CD4-positive, alpha-beta T cell (primary cell): Measurements from ENCODE around the gene TLK1. TPM values are rescaled to one million over a fixed set of nuclear protein-coding genes. Genes with fewer than 3 reads are reported as not detected.

Source experiments
- ATAC-seq: fragments of 200-7000 bp; cut with Tn5 transposase; one replicate; pipeline ENCODE4 v1.10.0; 2022; ENCODE audit warnings: mild to moderate bottlenecking; ENCODE audit not compliant: poor library complexity
- CTCF ChIA-PET: fragments of 350-600 bp; sonication (Branson Sonifier 250); formaldehyde crosslinking; loops from one replicate; lab custom pipeline; 2021; ENCODE audit warnings: antibody characterized with exemption, inconsistent platforms; lab: Charles Lee
- POLR2A ChIA-PET: fragments of 350-600 bp; sonication (Branson Sonifier 250); formaldehyde crosslinking; loops from one replicate; lab custom pipeline; 2021; ENCODE audit warnings: antibody characterized with exemption, inconsistent platforms; lab: Charles Lee
- DNase-seq, 14 experiments: peaks; one replicate each; pipeline ENCODE4 v3.0.0-alpha.2; 2013 to 2020; ENCODE audit warnings: mixed read lengths in 2 of 14
- H3K27ac ChIP-seq, 2 donors: one replicate each; pipeline versions ENCODE4 v1.5.1 to v1.7.0; 2013; ENCODE audit warnings: low read length in 2 of 2, low read depth in 1 of 2, mild to moderate bottlenecking in 1 of 2
- H3K27me3 ChIP-seq, 2 experiments: 1 replicate in 1 of 2; 2 replicates in 1 of 2; pipeline versions ENCODE4 v1.6.1 to v1.7.0; 2013; ENCODE audit warnings: low read length in 2 of 2, control low read depth in 1 of 2, mild to moderate bottlenecking in 1 of 2, moderate library complexity in 1 of 2; ENCODE audit not compliant: insufficient read depth in 2 of 2, control insufficient read depth in 1 of 2
- H3K36me3 ChIP-seq: one replicate; pipeline ENCODE4 v1.6.1; 2013; ENCODE audit warnings: low read length, control low read depth; ENCODE audit not compliant: insufficient read depth
- H3K4me1 ChIP-seq: one replicate; pipeline ENCODE4 v1.6.1; 2013; ENCODE audit warnings: low read length, control low read depth; ENCODE audit not compliant: insufficient read depth
- H3K4me3 ChIP-seq: one replicate; pipeline ENCODE4 v1.5.1; 2013; ENCODE audit warnings: mild to moderate bottlenecking, low read length, moderate library complexity
- H3K9me3 ChIP-seq, 2 experiments: 1 replicate in 1 of 2; 2 replicates in 1 of 2; pipeline versions ENCODE4 v1.6.1 to v1.7.0; 2013; ENCODE audit warnings: low read length in 2 of 2, mild to moderate bottlenecking in 2 of 2, control low read depth in 1 of 2, moderate library complexity in 1 of 2; ENCODE audit not compliant: control insufficient read depth in 1 of 2, insufficient read depth in 1 of 2
- H3K27ac Mint-ChIP-seq: one replicate; pipeline ENCODE4 v1.8.0; 2020; ENCODE audit warnings: mixed read lengths
- H3K27me3 Mint-ChIP-seq: one replicate; pipeline ENCODE4 v1.8.0; 2021; ENCODE audit warnings: mixed read lengths
- H3K36me3 Mint-ChIP-seq: one replicate; pipeline ENCODE4 v1.8.0; 2021; ENCODE audit warnings: low read depth, mixed read lengths
- H3K4me1 Mint-ChIP-seq: one replicate; pipeline ENCODE4 v1.8.0; 2021; ENCODE audit warnings: low read depth, mixed read lengths
- H3K4me3 Mint-ChIP-seq: one replicate; pipeline ENCODE4 v1.8.0; 2020; ENCODE audit warnings: mild to moderate bottlenecking, mixed read lengths
- H3K9me3 Mint-ChIP-seq: one replicate; pipeline ENCODE4 v1.8.0; 2020; ENCODE audit warnings: mixed read lengths
- CTCF ChIP-seq: fragments of 200-600 bp; IDR thresholded peaks from one replicate; pipeline ENCODE4 v1.8.0; 2022; ENCODE audit warnings: antibody characterized with exemption, mild to moderate bottlenecking
- intact Hi-C, 2 experiments: fragments of 100-400 bp; cut with DNase I in 1 of 2; cut with micrococcal nuclease in 1 of 2; formaldehyde crosslinking; loops; one replicate each; pipeline versions ENCODE4 v1.15.1 to v1.9.0; 2023 to 2025; cut with DNase I, micrococcal nuclease
- total RNA-seq, 174 experiments: library from RNA in 2 of 174; stranded (reverse) in 2 of 174; gene quantifications; one replicate each; pipeline ENCODE4 v1.2.3 and lab custom pipeline; 2021 to 2026

TLK1 gene
- total RNA-seq, 2 experiments from 2014 or later, result 135 to 138 TPM

GRCh38 chr2:171169839-171170238 is 9.1 kb upstream of the TLK1 start:
- Histone ChIP-seq H3K36me3 (no peaks in the 10 kb centered on the region), H3K27me3 (no peaks in the 10 kb centered on the region), H3K4me3 (no peak overlapping the region), H3K4me1 (peaks cover under 1% of the 10 kb centered on the region), H3K27ac (no peak overlapping the region), H3K9me3 (no peaks in the 10 kb centered on the region)
- Mint-ChIP-seq H3K4me1 (no peaks in the 10 kb centered on the region), H3K4me3 (no peak overlapping the region), H3K36me3 (no peaks in the 10 kb centered on the region), H3K27ac (no peak overlapping the region), H3K27me3 (no peaks in the 10 kb centered on the region), H3K9me3 (peaks cover 2% of the 10 kb centered on the region)
- ATAC-seq, result no peak
- no peak for DNase-seq
- intact Hi-C loops, result loop anchor here (5.0 to 10.0 kb wide), 3 partner anchors 77 to 165 kb away; no protein-coding TSS in a partner anchor
- no peak for TF ChIP-seq CTCF
- CTCF ChIA-PET, result interaction anchor here (0.6 to 1.6 kb wide), 2 partner anchors 8 to 25 kb away, joined by 3 to 4 read pairs; no protein-coding TSS in a partner anchor
- POLR2A ChIA-PET, result no interaction called here

GRCh38 chr2:171169333-171169732 is 8.6 kb upstream of the TLK1 start:
- H3K27me3 ChIP-seq, result no peaks in the 10 kb centered on the region
- no peaks in the 10 kb centered on the region for H3K36me3 Mint-ChIP-seq
- H3K4me3 Mint-ChIP-seq, result no peak overlapping the region
- CTCF ChIA-PET, result interaction anchor here (0.6 kb wide), 1 partner anchor 25 kb away, joined by 3 read pairs; no protein-coding TSS in a partner anchor
- H3K4me1 ChIP-seq, result peaks cover 3% of the 10 kb centered on the region
- POLR2A ChIA-PET, result no interaction called here
- TF ChIP-seq CTCF, result no peak
- DNase-seq (no peak), ATAC-seq (no peak)
- H3K9me3 Mint-ChIP-seq, result peaks cover 2% of the 10 kb centered on the region
- H3K4me1 Mint-ChIP-seq, result peaks cover under 1% of the 10 kb centered on the region
- intact Hi-C loops, result loop anchor here (5.0 to 10.0 kb wide), 2 partner anchors 78 to 155 kb away; no protein-coding TSS in a partner anchor
- no peaks in the 10 kb centered on the region for H3K27me3 Mint-ChIP-seq
- H3K27ac Mint-ChIP-seq, result no peak overlapping the region
- H3K9me3 ChIP-seq, result no peaks in the 10 kb centered on the region
- H3K27ac ChIP-seq, result no peak overlapping the region
- H3K4me3 ChIP-seq, result no peak overlapping the region
- H3K36me3 ChIP-seq, result no peaks in the 10 kb centered on the region

- H3K9me3 ChIP-seq, result no peaks in the 10 kb centered on the region
- Mint-ChIP-seq H3K9me3 (peaks cover under 1% of the 10 kb centered on the region), H3K36me3 (no peaks in the 10 kb centered on the region), H3K4me3 (no peak overlapping the region), H3K4me1 (peaks cover 19% of the 10 kb centered on the region), H3K27ac (no peak overlapping the region), H3K27me3 (no peaks in the 10 kb centered on the region)
- H3K36me3 ChIP-seq, result no peaks in the 10 kb centered on the region
- intact Hi-C loops, result loop anchor here (5.0 to 10.0 kb wide), 2 partner anchors 80 to 157 kb away; no protein-coding TSS in a partner anchor
- TF ChIP-seq CTCF, result no peak
- ChIA-PET CTCF (no interaction called here), POLR2A (no interaction called here)
- H3K4me3 ChIP-seq, result no peak overlapping the region
- no peak overlapping the region for H3K27ac ChIP-seq
- H3K4me1 ChIP-seq, result peaks cover 16% of the 10 kb centered on the region
- ATAC-seq (no peak), DNase-seq (no peak)
- H3K27me3 ChIP-seq, result no peaks in the 10 kb centered on the region
Observed at GRCh38 chr2:171167352-171167997, 6.8 kb upstream of the TLK1 start.
